Neuron (in vitro differentiated cells): Measurements from ENCODE around the gene TSEN34.

Experiments used
- H2AFZ ChIP-seq: one replicate; pipeline ENCODE4 v1.6.1; 2013; ENCODE audit warnings: low read depth, mild to moderate bottlenecking, inconsistent platforms, low read length, moderate library complexity
- H3K27me3 ChIP-seq: one replicate; pipeline ENCODE4 v1.6.1; 2013; ENCODE audit warnings: low read length; ENCODE audit not compliant: insufficient read depth
- H3K36me3 ChIP-seq: one replicate; pipeline ENCODE4 v1.6.1; 2013; ENCODE audit warnings: low read length; ENCODE audit not compliant: insufficient read depth
- H3K4me1 ChIP-seq: one replicate; pipeline ENCODE4 v1.6.1; 2013; ENCODE audit warnings: low read length; ENCODE audit not compliant: insufficient read depth
- H3K4me3 ChIP-seq: 2 replicates; pipeline ENCODE4 v1.5.1; 2013; ENCODE audit warnings: mild to moderate bottlenecking, low read length, moderate library complexity
- H3K9me3 ChIP-seq: one replicate; pipeline ENCODE4 v1.6.1; 2013; ENCODE audit warnings: low read length

TSEN34 gene

GRCh38 chr19:54191011-54191810 lies at the start of gene TSEN34:
Gene TSEN34, plus strand, starts transcription at chr19:54191308. Its CDS starts 57 bp downstream, at chr19:54191365.
- no peaks in the 10 kb centered on the region for H3K27me3 ChIP-seq

GRCh38 chr19:54141356-54141755 lies 49.8 kb upstream of the TSEN34 start:
- Histone ChIP-seq H3K27me3 (no peaks in the 10 kb centered on the region), H3K4me3 (no peak overlapping the region), H3K36me3 (peaks cover 71% of the 10 kb centered on the region), H3K9me3 (no peaks in the 10 kb centered on the region), H3K4me1 (peaks cover 14% of the 10 kb centered on the region), H2AFZ (no peak overlapping the region)

More at GRCh38 chr19:54191011-54191810, at the start of gene TSEN34:
- peaks cover 29% of the 10 kb centered on the region for H3K36me3 ChIP-seq
- peak within 1 kb of the TSS; percentile 52 for H2AFZ ChIP-seq
- H3K9me3 ChIP-seq: no peaks in the 10 kb centered on the region
- H3K4me1 ChIP-seq: peaks cover 19% of the 10 kb centered on the region
- peak within 1 kb of the TSS; percentile 79 for H3K4me3 ChIP-seq

GRCh38 chr19:54142166-54142780 lies 48.8 kb upstream of the TSEN34 start:
- Histone ChIP-seq H2AFZ (no peak overlapping the region), H3K27me3 (no peaks in the 10 kb centered on the region), H3K9me3 (no peaks in the 10 kb centered on the region), H3K4me1 (peaks cover 12% of the 10 kb centered on the region), H3K4me3 (no peak overlapping the region), H3K36me3 (peaks cover 80% of the 10 kb centered on the region)

- Histone ChIP-seq H3K4me1 (no peaks in the 10 kb centered on the region), H3K4me3 (no peak overlapping the region), H3K27me3 (no peaks in the 10 kb centered on the region), H3K36me3 (peaks cover 92% of the 10 kb centered on the region), H3K9me3 (no peaks in the 10 kb centered on the region), H2AFZ (no peak overlapping the region)
These were observed 45.5 kb upstream of the TSEN34 start for GRCh38 chr19:54145541-54146158.

- no peaks in the 10 kb centered on the region for H3K27me3 ChIP-seq
- H3K9me3 ChIP-seq: no peaks in the 10 kb centered on the region
- no peak overlapping the region for H3K4me3 ChIP-seq
- peaks cover 90% of the 10 kb centered on the region for H3K36me3 ChIP-seq
- H3K4me1 ChIP-seq: no peaks in the 10 kb centered on the region
- H2AFZ ChIP-seq: no peak overlapping the region
These were observed 43.4 kb upstream of the TSEN34 start for GRCh38 chr19:54147676-54148075.

- H2AFZ ChIP-seq: no peak overlapping the region
- H3K9me3 ChIP-seq: no peaks in the 10 kb centered on the region
- H3K4me3 ChIP-seq: no peak overlapping the region
- H3K27me3 ChIP-seq: no peaks in the 10 kb centered on the region
- H3K36me3 ChIP-seq: peaks cover 89% of the 10 kb centered on the region
- H3K4me1 ChIP-seq: no peaks in the 10 kb centered on the region
These were observed 43.0 kb upstream of the TSEN34 start for GRCh38 chr19:54148158-54148557.

- H3K9me3 ChIP-seq: no peaks in the 10 kb centered on the region
- no peak overlapping the region for H3K4me3 ChIP-seq
- H3K4me1 ChIP-seq: no peaks in the 10 kb centered on the region
- no peak overlapping the region for H2AFZ ChIP-seq
- peaks cover 90% of the 10 kb centered on the region for H3K36me3 ChIP-seq
- H3K27me3 ChIP-seq: no peaks in the 10 kb centered on the region
These were observed 41.9 kb upstream of the TSEN34 start for GRCh38 chr19:54149021-54149812.

GRCh38 chr19:54151362-54152035 lies 39.6 kb upstream of the TSEN34 start:
- H3K36me3 ChIP-seq: peaks cover 87% of the 10 kb centered on the region
- H3K9me3 ChIP-seq: no peaks in the 10 kb centered on the region
- H2AFZ ChIP-seq: no peak overlapping the region
- no peaks in the 10 kb centered on the region for H3K4me1 ChIP-seq
- H3K4me3 ChIP-seq: no peak overlapping the region
- no peaks in the 10 kb centered on the region for H3K27me3 ChIP-seq

GRCh38 chr19:54152267-54152666 lies 38.8 kb upstream of the TSEN34 start:
- H2AFZ ChIP-seq: no peak overlapping the region
- H3K36me3 ChIP-seq: peaks cover 85% of the 10 kb centered on the region
- no peaks in the 10 kb centered on the region for H3K4me1 ChIP-seq
- no peaks in the 10 kb centered on the region for H3K9me3 ChIP-seq
- no peak overlapping the region for H3K4me3 ChIP-seq
- H3K27me3 ChIP-seq: no peaks in the 10 kb centered on the region

GRCh38 chr19:54152878-54153524 lies 38.1 kb upstream of the TSEN34 start:
- Histone ChIP-seq H3K36me3 (peaks cover 82% of the 10 kb centered on the region), H3K27me3 (no peaks in the 10 kb centered on the region), H2AFZ (no peak overlapping the region), H3K4me1 (no peaks in the 10 kb centered on the region), H3K4me3 (no peak overlapping the region), H3K9me3 (no peaks in the 10 kb centered on the region)

GRCh38 chr19:54153731-54154326 lies 37.3 kb upstream of the TSEN34 start:
- Histone ChIP-seq H3K4me1 (peaks cover 6% of the 10 kb centered on the region), H3K36me3 (peaks cover 80% of the 10 kb centered on the region), H3K9me3 (no peaks in the 10 kb centered on the region), H2AFZ (no peak overlapping the region), H3K4me3 (no peak overlapping the region), H3K27me3 (no peaks in the 10 kb centered on the region)
